COR-L47 (cell line): ENCODE measurements around the gene ATP2A3.

Source experiments
- DNase-seq: peaks from one replicate; lab custom pipeline; 2025; lab: John Stamatoyannopoulos, UW

Gene ATP2A3

GRCh38 chr17:3890082-3890877, 74.0 kb downstream of the ATP2A3 start:
- DNase-seq = no peak

GRCh38 chr17:3889325-3890012, 74.8 kb downstream of the ATP2A3 start:
- no peak for DNase-seq

- DNase-seq = no peak
Measured at GRCh38 chr17:3888343-3889171, 75.7 kb downstream of the ATP2A3 start.

GRCh38 chr17:3887804-3888203, 76.4 kb downstream of the ATP2A3 start:
- no peak for DNase-seq

GRCh38 chr17:3887394-3887793, 76.8 kb downstream of the ATP2A3 start:
- DNase-seq = no peak

GRCh38 chr17:3886776-3887175, 77.5 kb downstream of the ATP2A3 start:
- DNase-seq = no peak

GRCh38 chr17:3885970-3886369, 78.3 kb downstream of the ATP2A3 start:
- no peak for DNase-seq

- DNase-seq = no peak
Measured at GRCh38 chr17:3885271-3885670, 79.0 kb downstream of the ATP2A3 start.

GRCh38 chr17:3884188-3884587, 80.0 kb downstream of the ATP2A3 start:
- no peak for DNase-seq

GRCh38 chr17:3882276-3882675, 82.0 kb downstream of the ATP2A3 start:
- DNase-seq = no peak

- DNase-seq = no peak
Measured at GRCh38 chr17:3880983-3881382, 83.3 kb downstream of the ATP2A3 start.

- DNase-seq = no peak
Measured at GRCh38 chr17:3879591-3880417, 84.4 kb downstream of the ATP2A3 start.

- no peak for DNase-seq
Measured at GRCh38 chr17:3879186-3879585, 85.1 kb downstream of the ATP2A3 start.

GRCh38 chr17:3877220-3877619, 87.0 kb downstream of the ATP2A3 start:
- DNase-seq = no peak

GRCh38 chr17:3875317-3875716, 88.9 kb downstream of the ATP2A3 start:
- DNase-seq = no peak
